NT2/D1 (cell line): Measurements from ENCODE around the gene RSU1.

Experiments
- DNase-seq: peaks from one replicate; pipeline ENCODE4 v3.0.0-alpha.2; 2011; ENCODE audit warnings: low read depth, low spot score
- H3K27me3 ChIP-seq: 2 replicates; pipeline ENCODE4 v1.6.0; 2011; ENCODE audit warnings: mild to moderate bottlenecking; ENCODE audit not compliant: insufficient read length, insufficient read depth
- H3K36me3 ChIP-seq: 2 replicates; pipeline ENCODE4 v1.6.1; 2011; ENCODE audit warnings: mild to moderate bottlenecking, low read length, mixed read lengths; ENCODE audit not compliant: insufficient read depth, insufficient read length
- H3K4me1 ChIP-seq: 2 replicates; pipeline ENCODE4 v1.5.1; 2011; ENCODE audit not compliant: insufficient read depth, insufficient read length
- H3K4me3 ChIP-seq: 2 replicates; pipeline ENCODE4 v1.5.1; 2011; ENCODE audit warnings: low read depth; ENCODE audit not compliant: insufficient read length
- H3K9ac ChIP-seq: 2 replicates; pipeline ENCODE4 v1.6.0; 2011; ENCODE audit warnings: low read depth; ENCODE audit not compliant: insufficient read length
- H3K9me3 ChIP-seq: 2 replicates; pipeline ENCODE4 v1.5.1; 2011; ENCODE audit warnings: mild to moderate bottlenecking, low read length; ENCODE audit not compliant: insufficient read depth
- SUZ12 ChIP-seq: IDR thresholded peaks from 2 replicates; pipeline ENCODE4 v1.6.1; 2011; ENCODE audit not compliant: insufficient read length, insufficient read depth; ENCODE audit errors: extremely low read depth
- YY1 ChIP-seq: IDR thresholded peaks from 2 replicates; pipeline ENCODE4 v1.6.1; 2011; ENCODE audit not compliant: insufficient read length, insufficient read depth
- ZNF274 ChIP-seq: IDR thresholded peaks from 2 replicates; pipeline ENCODE4 v1.6.1; 2011; ENCODE audit warnings: mild to moderate bottlenecking, low read depth, low read length

Gene RSU1

GRCh38 chr10:16626697-16627096 lies 190.5 kb downstream of the RSU1 start:
- no peak for TF ChIP-seq SUZ12
- no peak for TF ChIP-seq ZNF274
- no peak for TF ChIP-seq YY1
- no peaks in the 10 kb centered on the region for H3K4me1 ChIP-seq

GRCh38 chr10:16612981-16613355 lies 204.3 kb downstream of the RSU1 start:
- Histone ChIP-seq H3K27me3 (no peaks in the 10 kb centered on the region), H3K4me3 (no peak overlapping the region), H3K4me1 (no peaks in the 10 kb centered on the region), H3K36me3 (no peaks in the 10 kb centered on the region), H3K9me3 (no peaks in the 10 kb centered on the region), H3K9ac (no peak overlapping the region)
- DNase-seq = no peak
- TF ChIP-seq YY1 (no peak), ZNF274 (no peak), SUZ12 (no peak)

More at GRCh38 chr10:16626697-16627096, 190.5 kb downstream of the RSU1 start:
- H3K36me3 ChIP-seq = no peaks in the 10 kb centered on the region
- no peaks in the 10 kb centered on the region for H3K9me3 ChIP-seq
- DNase-seq = peak; percentile 18
- no peaks in the 10 kb centered on the region for H3K27me3 ChIP-seq
- no peak overlapping the region for H3K9ac ChIP-seq
- H3K4me3 ChIP-seq = no peak overlapping the region

DNA sequence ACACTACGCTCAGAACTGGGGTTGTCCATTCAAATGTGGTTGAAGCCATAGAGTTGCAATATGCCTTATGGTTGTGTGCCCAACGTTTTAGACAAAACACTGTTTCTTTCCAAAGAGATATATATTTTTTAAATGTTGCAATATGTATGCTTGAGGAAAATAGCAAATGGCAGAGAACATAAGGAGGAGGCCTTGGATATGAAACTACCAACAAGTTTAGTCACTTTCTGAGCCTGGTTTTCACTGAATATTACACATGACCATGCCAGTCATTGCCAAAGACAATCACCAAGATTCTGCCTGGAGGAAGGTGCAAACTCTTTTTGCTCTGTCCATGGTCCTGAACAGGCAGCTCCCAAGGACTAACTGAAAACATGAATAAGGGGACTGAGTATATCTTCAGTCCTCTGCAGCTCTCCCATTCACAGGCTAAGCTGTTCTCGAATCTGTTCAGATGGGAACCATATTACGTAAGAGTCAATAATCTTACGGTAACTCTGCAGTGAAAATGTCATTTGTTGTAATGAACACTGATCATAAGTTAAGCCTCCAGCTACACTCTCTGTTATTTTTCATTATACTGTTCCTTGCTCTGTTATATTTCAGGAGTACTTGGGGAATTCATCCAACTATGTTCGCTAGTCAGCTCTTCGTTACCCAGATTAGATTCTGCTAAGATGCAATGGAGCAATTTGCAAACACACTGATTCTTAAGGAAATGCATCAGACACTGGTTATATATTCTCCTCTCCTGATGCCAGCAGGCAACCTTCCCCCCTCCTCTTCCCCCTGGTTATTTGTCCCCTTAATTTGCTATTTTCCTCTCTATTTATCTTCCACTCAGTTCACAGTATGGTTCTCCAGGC lies 204.9 kb downstream of the RSU1 start:
- Histone ChIP-seq H3K4me3 (no peak overlapping the region), H3K36me3 (no peaks in the 10 kb centered on the region), H3K9me3 (no peaks in the 10 kb centered on the region), H3K9ac (no peak overlapping the region), H3K27me3 (no peaks in the 10 kb centered on the region), H3K4me1 (no peaks in the 10 kb centered on the region)
- TF ChIP-seq ZNF274 = no peak
- no peak for TF ChIP-seq SUZ12
- no peak for TF ChIP-seq YY1
- DNase-seq = peak; percentile 39

- H3K9ac ChIP-seq = no peak overlapping the region
- H3K27me3 ChIP-seq = no peaks in the 10 kb centered on the region
- no peak for DNase-seq
- H3K9me3 ChIP-seq = no peaks in the 10 kb centered on the region
- TF ChIP-seq ZNF274 = no peak
- TF ChIP-seq SUZ12 = no peak
- TF ChIP-seq YY1 = no peak
- no peak overlapping the region for H3K4me3 ChIP-seq
- no peaks in the 10 kb centered on the region for H3K4me1 ChIP-seq
- no peaks in the 10 kb centered on the region for H3K36me3 ChIP-seq
Observed at GRCh38 chr10:16611037-16611436, 206.2 kb downstream of the RSU1 start.

DNA sequence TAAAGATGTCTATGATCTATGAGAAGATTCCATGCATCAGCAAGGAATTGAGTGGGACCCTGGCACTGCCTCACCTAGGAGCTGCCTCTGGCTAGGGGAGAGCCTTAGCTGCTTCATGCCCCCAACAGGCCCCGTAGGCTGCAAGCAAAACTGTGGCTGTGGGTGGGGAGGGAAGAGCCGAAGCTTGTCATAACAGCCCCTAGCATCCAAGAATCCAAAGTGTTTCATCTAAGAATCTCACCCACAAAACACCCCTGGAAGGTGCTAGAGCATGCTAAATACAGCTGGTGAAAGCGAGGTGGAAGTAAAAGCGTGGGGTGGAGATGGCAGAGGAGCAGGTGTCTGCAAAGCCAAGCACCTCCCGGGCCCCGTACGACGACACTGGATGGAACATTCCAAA lies 208.0 kb downstream of the RSU1 start:
- Histone ChIP-seq H3K36me3 (no peaks in the 10 kb centered on the region), H3K4me1 (no peaks in the 10 kb centered on the region), H3K27me3 (no peaks in the 10 kb centered on the region), H3K9me3 (no peaks in the 10 kb centered on the region), H3K9ac (no peak overlapping the region), H3K4me3 (no peak overlapping the region)
- DNase-seq = no peak
- no peak for TF ChIP-seq ZNF274
- no peak for TF ChIP-seq SUZ12
- TF ChIP-seq YY1 = no peak

- Histone ChIP-seq H3K9me3 (no peaks in the 10 kb centered on the region), H3K9ac (no peak overlapping the region), H3K36me3 (no peaks in the 10 kb centered on the region), H3K4me3 (no peak overlapping the region), H3K4me1 (no peaks in the 10 kb centered on the region), H3K27me3 (no peaks in the 10 kb centered on the region)
- no peak for TF ChIP-seq YY1
- TF ChIP-seq SUZ12 = no peak
- TF ChIP-seq ZNF274 = no peak
- DNase-seq = no peak
Observed at GRCh38 chr10:16606923-16607322, 210.3 kb downstream of the RSU1 start.

GRCh38 chr10:16606421-16606820 lies 210.8 kb downstream of the RSU1 start:
- no peak for TF ChIP-seq YY1
- no peak for TF ChIP-seq SUZ12
- TF ChIP-seq ZNF274 = no peak
- Histone ChIP-seq H3K9ac (no peak overlapping the region), H3K9me3 (no peaks in the 10 kb centered on the region), H3K27me3 (no peaks in the 10 kb centered on the region), H3K4me3 (no peak overlapping the region), H3K36me3 (no peaks in the 10 kb centered on the region), H3K4me1 (no peaks in the 10 kb centered on the region)
- DNase-seq = no peak
